Non-pigmented ciliary epithelial cell (primary cell): ENCODE data around the gene ATP6V1B1.
A peak's percentile ranks its signal among the peaks of the same experiment; 100 is the strongest.

Experiments
- DNase-seq: peaks from one replicate; pipeline ENCODE4 v3.0.0-alpha.2; 2010; ENCODE audit warnings: low read depth

Gene ATP6V1B1

DNA sequence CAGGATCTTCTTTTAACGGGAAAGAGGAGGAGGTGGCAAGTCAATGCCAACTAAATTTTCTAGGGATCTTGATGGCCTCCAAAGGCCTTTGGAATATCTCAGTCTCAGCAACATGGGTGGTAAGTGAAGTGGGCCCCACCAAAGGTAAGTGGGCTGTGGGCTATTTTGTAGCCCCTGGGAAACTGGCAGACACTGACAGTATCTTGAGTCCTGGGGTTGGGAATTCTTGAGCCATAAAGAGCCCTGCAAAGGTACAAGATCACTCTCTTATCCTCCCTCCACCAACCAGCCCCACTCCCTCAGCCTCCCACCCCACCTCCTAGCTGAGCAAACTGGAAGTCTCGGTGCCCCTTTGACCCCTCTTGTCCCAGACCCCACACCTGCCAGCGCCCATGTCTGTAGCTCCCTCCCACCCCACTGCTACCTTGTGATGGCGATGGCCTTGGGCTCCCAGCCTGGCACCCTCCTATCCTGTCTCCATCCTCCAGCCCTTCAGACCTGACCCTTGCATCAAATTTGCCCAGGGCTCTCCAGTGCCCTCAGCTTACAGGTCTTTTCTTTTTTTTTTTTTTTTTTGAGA, 8.5 kb downstream of the ATP6V1B1 start:
- DNase-seq: no peak

DNA sequence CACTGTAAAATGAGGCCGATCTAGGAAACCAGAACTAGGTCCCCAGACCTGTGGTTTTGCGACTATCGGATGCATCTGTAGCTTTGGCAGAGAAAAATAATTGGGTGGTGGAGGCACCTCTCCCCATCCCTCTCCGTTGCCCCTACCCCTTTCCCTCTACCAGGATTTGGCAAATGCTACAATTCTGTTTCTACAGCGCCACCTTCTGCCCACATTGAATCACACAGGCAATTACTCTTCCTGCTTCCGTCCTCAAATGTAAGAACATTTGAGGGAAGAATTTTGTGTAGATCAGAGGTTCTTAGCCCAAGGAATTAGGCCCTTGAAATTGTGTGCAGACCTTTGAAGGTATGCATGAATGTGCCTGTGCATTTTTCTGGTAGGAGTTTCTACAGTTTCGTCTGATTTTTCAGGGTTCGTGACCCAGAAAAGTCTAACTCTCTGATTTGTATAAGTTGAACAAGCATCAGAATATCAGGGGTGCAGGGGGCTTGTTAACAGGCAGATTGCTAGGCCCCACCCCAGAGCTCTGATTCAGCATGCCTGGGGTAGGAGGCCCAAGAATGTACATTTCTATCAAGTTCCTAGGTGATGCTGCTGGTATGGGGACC, 11.2 kb downstream of the ATP6V1B1 start:
- DNase-seq: no peak

DNA sequence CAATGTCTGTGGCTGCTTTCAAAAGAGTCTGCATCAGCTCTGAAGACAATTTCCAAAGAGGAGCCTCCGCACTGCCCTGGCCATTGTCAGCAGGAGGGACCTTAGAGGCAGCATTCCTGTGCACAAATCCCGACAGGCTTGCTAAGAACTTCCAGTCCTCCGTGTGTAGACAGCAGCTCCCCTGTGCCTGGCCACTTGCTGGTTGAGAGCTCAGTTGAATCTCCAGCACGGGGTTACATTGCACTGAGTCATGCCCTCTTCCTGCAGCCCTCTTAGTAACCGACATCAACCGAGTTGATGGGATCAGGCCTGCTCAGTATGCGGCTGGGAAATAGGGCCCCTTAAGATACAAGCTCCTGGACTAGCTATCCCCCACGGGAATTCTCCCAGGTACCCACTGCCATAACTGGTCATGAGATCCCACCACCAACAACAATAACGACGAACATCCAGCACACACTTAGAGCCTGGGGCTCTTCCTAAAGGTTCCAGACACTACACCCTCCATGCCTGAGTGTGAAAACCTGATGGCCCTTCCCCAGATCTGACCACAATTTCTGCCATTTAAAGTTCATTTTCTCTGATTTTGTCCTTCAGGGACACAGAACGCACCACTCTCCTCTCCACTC, 12.0 kb downstream of the ATP6V1B1 start:
- peak; percentile 27 for DNase-seq

DNA sequence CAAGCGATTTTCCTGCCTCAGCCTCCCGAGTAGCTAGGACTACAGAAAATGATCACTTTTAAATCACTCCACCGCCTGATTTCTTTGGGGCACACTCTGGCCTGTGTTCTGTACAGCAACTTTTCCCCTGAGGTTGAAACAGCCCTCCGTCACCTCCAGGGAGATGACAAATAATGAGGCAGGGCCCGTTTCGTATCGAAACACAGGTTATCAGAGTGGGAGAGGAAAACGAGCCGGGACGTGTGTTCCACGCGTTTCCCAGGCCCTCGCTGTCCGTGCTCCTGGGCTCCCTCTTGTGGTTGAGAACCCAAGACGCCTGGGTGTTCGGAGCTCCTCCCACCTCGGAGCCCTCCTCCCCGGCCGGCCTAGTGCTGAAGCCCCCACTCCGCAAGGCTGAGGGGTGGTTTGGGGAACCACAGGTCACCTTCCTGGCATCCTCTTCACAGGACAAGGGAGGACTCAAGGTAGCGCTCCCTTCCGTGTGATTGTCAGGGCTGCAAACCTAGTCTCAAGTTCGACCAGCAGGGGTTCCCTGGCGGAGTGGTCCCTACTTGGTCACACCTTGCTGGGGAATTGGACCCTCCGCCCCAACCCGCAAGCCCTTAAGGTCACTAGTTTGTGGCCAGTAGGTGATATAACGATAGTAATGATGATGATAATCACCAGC, 12.8 kb downstream of the ATP6V1B1 start:
- DNase-seq: no peak

DNA sequence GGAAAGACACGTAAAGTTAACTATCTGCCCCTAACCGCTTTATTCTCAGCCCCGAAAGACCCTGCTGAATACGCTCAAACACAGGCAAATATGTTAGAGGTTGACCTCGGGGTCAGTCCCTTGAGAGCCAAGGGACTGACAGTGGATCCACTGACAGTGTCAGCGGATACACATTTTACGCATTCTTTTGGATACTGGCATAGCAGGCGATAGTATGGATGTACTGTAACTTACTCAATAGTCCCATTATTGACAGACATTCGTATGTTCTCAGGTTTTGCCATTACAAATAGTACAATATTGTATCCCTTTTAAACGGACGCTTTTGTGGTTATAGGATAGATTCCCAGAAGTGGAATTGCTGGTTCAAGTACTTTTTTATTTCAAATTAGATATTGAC, 13.4 kb downstream of the ATP6V1B1 start:
- DNase-seq: no peak

DNA sequence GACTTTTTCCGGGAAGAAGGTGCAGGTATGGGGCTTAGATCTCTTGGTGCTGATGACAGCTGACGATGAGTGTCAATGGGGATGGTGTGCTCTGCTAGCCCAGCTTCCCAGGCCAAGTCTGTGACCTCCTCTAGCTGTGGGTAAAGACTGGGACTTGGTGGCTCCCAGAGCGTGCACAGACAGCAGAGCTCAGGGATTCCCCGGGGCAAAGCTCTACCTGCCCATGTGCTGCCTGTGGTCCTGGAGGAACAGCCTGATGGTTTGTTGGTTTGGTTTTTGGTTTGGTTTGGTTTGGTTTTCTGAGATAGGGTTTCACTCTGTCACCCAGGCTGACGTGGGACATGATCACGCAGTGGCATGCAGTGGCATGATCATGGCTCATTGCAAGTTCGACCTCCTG, 19.2 kb downstream of the ATP6V1B1 start:
- no peak for DNase-seq

DNA sequence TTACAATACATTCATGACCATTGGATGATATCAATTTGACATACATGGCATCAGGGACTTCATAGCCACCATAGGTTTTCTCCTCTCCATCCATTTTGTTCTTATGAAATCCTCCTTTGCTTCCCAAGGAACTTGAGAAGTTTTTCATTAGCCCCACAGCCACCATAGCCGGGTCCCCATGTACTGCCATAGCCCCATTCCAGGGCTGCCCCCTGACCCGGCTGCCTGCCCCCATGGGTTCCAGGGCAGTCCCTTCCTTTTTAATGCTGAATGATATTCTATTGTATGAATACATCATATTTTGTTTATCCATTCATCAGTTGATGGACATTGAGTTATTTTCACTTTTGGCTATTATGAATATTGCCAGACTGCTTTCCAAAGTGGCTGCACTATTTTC, 20.4 kb downstream of the ATP6V1B1 start:
- no peak for DNase-seq

DNA sequence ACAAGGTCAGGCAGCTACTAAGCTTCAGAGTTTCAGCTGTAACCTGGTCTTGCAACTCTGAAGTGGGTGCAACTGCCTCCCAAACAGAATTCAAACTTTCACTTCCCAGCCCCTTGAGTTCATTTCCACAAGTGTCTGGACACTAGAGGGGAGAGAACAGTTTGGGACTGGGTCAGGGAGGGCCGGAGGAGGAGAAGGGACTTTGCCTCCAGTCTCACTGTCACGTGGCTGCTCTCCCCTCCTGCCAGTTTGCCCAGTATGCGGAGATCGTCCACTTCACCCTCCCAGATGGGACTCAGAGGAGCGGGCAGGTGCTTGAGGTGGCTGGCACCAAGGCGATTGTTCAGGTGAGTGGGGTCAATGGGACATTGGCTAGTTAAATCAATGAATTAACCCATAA, 22.1 kb downstream of the ATP6V1B1 start:
- DNase-seq: no peak

DNA sequence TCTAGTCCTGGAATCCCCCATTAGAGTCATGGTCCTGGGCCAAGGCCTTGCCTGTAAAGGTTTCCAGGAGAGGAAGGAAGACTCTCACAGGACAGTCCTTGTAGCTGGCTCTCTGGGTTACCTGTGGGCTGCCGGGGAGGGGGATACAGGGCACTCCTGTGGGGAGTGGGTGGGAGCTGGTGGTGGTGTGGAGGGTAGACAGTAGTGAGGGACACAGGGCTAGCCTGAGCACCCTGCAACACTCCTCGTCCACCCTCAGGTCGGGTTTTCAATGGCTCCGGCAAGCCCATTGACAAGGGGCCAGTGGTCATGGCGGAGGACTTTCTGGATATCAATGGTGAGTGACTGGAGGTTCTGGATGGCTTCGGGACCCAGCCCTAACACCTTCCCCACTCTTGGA, 23.1 kb downstream of the ATP6V1B1 start:
- DNase-seq: no peak

DNA sequence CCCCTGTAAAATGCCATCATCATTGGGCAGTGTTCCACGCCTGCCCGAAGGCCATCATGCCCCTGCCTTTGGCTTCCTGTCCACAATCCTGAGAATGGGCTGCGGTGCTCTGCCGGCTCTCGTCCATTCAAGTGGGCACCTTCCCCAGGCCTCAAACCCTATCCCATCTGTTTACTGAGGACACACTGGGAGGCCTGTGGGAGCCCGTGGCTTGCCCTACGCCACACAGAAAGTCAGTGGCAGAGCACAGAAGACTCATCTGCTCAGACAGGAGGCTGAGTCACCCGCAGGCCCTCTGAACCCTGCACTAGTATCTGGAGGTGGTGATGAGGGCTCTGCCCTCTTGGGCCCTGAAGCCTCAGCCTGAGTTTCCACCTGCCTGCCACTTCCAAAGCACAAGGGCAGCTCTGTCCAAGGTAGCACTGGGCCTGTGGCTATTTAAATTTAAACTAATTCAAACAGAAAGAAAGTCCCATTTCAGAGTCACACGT, 23.6 kb downstream of the ATP6V1B1 start:
- no peak for DNase-seq

DNA sequence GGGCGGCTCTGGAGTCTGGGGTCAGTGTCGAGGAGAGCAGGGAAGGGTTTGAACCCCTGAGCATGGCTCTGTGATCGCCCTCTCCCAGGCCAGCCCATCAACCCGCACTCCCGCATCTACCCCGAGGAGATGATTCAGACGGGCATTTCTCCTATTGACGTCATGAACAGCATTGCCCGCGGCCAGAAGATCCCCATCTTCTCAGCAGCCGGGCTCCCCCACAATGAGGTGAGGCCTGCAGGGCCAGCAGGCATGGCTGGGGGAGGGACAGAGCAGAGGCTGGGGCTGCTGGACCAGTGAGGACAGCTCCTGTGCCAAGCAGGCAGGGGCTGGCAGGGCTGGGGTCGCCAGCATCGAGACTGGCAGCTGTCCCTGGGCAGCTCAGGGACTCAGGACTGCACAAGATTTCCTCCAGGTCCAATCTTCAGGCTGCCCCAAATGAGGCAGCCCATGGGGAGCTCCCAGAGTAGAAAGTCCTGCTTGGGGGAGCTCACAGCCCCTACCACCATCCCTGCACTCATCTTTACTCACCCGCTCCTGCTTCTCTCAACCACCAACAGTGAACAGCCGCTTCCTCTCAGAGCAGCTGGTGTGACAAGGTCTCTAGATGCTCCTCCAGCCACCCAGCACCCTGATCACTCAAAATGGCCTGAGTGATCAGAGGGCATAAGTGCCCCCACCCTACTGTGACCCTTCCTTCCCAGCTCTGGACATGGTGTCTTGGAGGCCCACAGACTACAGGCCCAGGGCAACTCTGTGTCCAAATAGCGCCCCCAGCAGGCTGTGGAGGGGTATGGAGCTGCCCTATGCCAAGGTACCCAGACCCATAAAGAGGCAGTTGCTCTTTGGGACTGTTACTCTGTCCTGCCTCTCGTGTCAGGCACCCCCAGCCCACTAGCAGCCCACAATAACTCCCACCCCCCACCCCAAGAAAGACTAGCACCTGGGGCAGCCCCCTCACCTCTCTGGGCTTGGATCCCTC, 24.4 kb downstream of the ATP6V1B1 start:
- no peak for DNase-seq

DNA sequence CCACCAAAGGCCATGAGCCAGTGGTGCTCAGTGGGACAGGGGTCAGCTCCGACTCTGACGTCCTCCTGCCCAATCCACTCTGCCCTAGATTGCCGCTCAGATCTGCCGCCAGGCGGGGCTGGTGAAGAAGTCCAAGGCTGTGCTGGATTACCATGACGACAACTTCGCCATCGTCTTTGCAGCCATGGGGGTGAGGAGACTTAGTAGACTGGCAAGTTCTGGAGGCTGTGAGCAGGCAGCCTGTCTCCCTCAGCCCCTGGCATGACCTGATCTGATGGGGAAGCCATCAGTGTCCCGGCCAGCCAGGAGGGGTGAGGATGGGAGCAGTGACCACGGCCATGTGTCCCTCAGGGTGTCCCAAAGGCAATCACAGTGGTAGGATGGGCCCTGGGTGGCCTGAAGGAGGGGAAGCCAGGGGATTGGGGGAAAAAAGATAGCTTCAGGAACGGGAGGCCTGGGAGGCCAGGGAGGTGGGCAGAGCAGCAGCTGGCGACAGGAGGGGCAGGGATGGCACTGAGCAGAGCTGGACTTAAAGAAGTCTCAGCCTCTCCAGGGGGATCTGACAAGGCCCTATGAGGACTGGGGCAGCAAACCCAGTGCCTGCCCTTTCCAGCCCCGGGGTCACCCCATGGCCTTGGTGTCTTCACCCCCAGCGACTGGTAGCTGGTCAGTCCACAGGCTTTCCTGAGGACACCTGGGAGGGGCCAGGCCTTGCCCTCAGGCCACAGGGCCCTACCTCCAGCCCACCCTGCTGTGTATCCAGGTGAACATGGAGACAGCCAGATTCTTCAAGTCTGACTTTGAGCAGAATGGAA, 25.3 kb downstream of the ATP6V1B1 start:
- no peak for DNase-seq

DNA sequence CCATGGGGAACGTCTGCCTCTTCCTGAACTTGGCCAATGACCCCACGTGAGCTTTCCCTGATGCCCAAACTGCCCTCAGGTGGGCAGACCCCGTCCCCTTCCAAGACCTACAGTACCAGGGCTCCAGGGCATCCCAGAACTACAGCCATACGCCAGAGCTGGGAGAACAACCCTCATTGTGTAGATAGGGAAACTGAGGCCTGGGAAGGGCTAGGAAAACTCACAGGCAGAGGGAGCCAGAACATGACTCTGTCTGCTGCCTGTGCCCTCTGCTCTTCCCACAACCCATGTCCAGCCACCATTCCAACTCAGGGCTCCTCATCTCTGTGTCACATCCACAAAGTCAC, 25.9 kb downstream of the ATP6V1B1 start:
- DNase-seq: no peak

DNA sequence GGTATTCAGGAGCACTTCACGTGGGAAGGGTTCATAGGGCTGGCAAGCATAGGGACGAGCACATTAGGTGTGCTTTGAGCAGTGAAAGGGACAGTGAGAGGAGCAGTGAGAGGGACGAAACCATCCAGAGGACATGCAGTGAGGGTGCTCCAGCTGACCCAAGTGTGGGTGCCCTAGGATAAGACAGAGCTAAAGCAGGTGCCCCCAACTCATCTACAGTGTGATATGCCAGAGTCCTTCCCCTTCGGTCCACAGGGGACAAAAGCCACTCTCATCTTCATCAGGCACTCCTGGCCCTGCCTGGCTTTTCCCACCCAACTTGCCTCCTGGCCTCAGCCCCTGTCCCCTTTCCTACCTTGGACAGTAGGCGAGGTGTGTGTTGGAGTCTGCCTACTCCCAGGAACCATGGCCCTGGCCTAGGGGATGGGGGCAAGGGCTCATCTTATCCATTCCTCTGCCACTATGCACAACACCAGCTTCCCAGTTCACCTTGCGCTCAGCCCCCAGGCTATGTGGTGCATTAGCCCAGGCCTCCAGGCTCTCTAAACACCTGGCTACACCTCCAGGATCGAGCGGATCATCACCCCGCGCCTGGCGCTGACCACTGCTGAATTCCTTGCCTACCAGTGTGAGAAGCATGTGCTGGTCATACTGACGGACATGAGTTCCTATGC, 26.6 kb downstream of the ATP6V1B1 start:
- no peak for DNase-seq

DNA sequence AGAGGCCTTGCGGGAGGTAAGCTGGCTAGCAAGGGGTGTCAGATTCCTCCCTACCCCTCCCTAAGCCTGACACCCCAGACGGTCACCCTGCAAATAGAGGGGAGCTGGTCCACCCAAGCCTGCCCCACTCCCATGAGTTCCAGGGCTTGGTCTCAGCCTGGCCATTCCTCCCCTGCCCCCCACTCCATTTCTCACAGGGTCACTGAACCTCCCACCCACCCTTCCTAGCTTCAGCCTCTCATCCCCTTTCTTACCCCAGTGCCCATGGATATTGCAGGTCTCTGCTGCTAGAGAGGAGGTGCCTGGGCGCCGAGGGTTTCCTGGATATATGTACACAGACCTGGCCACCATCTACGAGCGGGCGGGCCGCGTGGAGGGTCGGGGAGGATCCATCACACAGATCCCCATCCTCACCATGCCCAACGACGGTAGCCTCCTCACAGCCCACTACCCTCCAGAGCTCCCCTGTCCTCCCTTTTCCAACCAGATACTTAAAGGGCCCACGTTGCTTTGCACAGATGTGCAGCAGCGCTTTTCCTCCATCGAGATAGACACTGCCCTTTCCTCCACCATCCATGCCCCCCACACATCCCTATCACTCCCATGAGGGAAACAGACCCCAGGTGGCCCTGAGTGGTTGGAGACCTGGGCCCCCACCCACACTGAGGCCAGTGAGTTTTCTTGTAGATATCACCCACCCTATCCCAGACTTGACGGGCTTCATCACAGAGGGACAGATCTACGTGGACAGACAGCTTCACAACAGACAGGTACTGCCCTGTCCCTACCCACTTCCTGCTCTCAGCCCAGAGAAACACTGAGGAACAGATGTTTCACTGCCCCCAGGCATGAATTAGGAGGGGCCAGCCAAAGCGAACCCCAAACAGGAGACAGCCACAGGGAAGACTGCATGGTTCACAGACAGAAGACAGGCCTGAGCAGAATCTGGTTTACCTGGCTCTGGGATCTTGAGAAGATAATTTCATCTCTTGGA, 27.5 kb downstream of the ATP6V1B1 start:
- no peak for DNase-seq

DNA sequence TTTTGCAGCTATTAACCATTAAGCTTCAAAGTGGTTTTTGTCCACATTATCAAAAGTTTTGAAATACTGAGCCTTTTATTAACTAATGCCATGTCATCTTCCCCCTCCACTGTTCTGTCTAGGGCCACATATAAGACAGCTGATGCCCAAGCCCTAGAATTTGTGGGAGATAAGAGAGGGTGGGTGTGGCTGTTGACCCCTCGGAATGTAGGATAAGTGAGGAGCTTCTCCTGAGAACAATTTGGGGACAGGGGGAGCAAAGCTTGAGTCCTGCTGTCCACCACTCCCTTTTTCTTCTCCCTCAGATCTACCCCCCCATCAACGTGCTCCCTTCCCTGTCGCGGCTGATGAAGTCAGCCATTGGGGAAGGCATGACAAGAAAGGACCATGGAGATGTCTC, 28.4 kb downstream of the ATP6V1B1 start:
- DNase-seq: no peak

DNA sequence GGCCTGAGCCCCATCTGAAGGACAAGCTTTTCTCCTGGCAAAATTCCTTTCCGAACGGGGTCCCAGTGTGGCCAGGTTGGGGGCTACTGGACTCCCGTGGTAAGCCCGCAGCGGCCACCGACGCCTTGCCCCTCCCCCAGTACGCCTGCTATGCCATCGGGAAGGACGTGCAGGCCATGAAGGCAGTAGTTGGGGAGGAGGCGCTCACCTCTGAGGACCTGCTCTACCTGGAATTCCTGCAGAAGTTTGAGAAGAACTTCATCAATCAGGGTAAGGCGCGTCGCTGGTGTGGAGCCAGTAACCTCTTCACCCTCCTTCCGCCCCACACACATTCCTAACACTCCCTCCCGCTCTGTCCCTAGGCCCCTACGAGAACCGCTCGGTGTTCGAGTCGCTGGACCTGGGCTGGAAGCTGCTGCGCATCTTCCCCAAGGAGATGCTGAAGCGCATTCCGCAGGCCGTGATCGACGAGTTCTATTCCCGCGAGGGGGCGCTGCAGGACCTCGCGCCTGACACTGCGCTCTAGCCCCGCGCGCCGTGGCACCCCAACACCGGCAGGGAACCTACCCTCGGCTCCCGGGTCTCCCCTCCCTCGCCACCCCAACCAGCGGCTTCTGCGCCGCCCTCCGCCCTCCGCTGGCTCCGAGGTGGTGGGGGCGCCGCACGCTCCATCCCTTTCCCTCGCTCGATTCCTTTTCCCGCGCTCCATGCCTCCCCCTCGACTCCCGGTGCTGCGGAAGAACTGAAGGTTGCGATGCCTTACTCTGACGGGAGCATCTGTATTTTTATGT, 29.1 kb downstream of the ATP6V1B1 start:
- DNase-seq: no peak

DNA sequence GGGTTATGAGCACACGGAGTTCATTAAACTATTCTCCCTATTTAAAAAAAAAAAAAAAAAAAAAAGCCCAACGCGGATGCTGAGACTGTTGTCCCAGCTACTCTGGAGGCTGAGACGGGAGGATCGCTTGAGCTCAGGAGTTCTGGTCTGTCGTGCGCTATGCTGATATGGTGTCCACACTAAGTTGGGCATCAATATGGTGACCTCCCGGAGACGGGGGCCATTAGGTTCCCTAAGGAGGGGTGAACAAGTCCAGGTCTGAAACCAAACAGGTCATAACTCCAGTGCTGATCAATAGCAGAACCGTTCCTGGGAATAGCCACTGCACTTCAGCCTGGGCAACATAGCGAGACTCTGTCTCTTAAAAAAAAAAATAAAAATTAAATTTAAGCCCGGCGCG, 29.8 kb downstream of the ATP6V1B1 start:
- DNase-seq: no peak

DNA sequence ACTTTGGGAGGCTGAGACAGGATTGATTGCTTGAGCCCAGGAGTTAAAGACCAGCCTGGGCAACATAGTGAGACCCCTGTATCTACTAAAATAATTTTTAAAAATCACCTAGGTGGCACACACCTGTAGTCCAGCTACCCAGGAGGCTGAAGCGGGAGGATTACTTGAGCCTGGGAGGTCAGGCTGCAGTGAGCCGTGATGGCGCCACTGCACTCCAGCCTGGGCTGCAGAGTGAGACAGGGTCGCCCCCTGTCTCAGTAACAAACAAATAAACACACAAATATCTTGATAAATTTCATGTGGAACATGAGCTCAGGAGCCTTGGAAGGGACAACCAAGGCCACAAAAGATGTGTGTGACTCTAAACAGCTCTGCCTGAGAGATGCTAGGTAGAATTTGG, 31.0 kb downstream of the ATP6V1B1 start:
- no peak for DNase-seq
